Mesothelial cell of epicardium (in vitro differentiated cells): ENCODE results near the gene STK33. TPM values are rescaled to one million over a fixed set of nuclear protein-coding genes. Genes with fewer than 3 reads are reported as not detected.

Source experiments
- DNase-seq, 2 experiments: peaks; one replicate each; pipeline ENCODE4 v3.0.0; 2021; ENCODE audit warnings: low spot score in 2 of 2; ENCODE audit not compliant: unreplicated experiment in 2 of 2
- H3K27ac Mint-ChIP-seq: 2 replicates; pipeline ENCODE4 v1.8.0; 2021; ENCODE audit warnings: mixed read lengths
- H3K27me3 Mint-ChIP-seq: 2 replicates; pipeline ENCODE4 v1.8.0; 2021; ENCODE audit warnings: low read depth, mixed read lengths
- H3K36me3 Mint-ChIP-seq: 2 replicates; pipeline ENCODE4 v1.8.0; 2021; ENCODE audit warnings: mixed read lengths
- H3K4me1 Mint-ChIP-seq: 2 replicates; pipeline ENCODE4 v1.8.0; 2021; ENCODE audit warnings: mixed read lengths
- H3K4me3 Mint-ChIP-seq: 2 replicates; pipeline ENCODE4 v1.8.0; 2021; ENCODE audit warnings: mild to moderate bottlenecking, moderate library complexity, mixed read lengths
- H3K9me3 Mint-ChIP-seq: 2 replicates; pipeline ENCODE4 v1.8.0; 2021; ENCODE audit warnings: mixed read lengths
- total RNA-seq: library from RNA; stranded (reverse); gene quantifications from 3 replicates; pipeline ENCODE4 v1.2.1, GENCODE V29; 2021
- TF ChIP-seq, protein P1 (sequence below): fragments of 200-600 bp; sonication (generic); IDR thresholded peaks from one replicate; pipeline ENCODE4 v1.5.0; 2021; ENCODE audit warnings: antibody characterized with exemption; ENCODE audit not compliant: unreplicated experiment

STK33 gene
- total RNA-seq, 1 donor from 2014 or later = 12.2 TPM

DNA sequence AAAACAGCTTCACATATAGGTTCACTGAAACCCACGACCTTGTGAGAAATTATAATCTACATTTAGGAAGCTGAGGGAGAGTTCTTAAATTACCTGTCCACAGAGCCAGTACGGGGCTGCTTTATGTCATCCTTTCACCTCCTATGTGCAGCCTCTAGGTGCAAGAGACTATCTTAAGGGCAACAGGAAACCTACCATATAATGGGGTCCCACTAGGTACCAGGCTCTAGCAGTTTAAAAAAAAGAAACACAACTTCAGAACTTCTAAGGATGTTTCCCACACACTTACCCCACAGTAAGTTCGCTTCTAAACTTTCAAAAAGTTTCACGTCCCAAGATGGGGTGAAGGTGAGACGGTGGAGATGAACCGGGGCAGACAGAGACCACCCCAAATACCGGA lies 573 bp downstream of the STK33 start:
- H3K36me3 Mint-ChIP-seq = no peaks in the 10 kb centered on the region
- peaks cover 37% of the 10 kb centered on the region for H3K27me3 Mint-ChIP-seq
- H3K27ac Mint-ChIP-seq = no peak overlapping the region
- no peak for DNase-seq
- TF ChIP-seq, protein P1, sequence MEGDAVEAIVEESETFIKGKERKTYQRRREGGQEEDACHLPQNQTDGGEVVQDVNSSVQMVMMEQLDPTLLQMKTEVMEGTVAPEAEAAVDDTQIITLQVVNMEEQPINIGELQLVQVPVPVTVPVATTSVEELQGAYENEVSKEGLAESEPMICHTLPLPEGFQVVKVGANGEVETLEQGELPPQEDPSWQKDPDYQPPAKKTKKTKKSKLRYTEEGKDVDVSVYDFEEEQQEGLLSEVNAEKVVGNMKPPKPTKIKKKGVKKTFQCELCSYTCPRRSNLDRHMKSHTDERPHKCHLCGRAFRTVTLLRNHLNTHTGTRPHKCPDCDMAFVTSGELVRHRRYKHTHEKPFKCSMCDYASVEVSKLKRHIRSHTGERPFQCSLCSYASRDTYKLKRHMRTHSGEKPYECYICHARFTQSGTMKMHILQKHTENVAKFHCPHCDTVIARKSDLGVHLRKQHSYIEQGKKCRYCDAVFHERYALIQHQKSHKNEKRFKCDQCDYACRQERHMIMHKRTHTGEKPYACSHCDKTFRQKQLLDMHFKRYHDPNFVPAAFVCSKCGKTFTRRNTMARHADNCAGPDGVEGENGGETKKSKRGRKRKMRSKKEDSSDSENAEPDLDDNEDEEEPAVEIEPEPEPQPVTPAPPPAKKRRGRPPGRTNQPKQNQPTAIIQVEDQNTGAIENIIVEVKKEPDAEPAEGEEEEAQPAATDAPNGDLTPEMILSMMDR = no peak
- peaks cover 13% of the 10 kb centered on the region for H3K4me1 Mint-ChIP-seq
- no peaks in the 10 kb centered on the region for H3K9me3 Mint-ChIP-seq
- peak overlapping the region; percentile 77 for H3K4me3 Mint-ChIP-seq

DNA sequence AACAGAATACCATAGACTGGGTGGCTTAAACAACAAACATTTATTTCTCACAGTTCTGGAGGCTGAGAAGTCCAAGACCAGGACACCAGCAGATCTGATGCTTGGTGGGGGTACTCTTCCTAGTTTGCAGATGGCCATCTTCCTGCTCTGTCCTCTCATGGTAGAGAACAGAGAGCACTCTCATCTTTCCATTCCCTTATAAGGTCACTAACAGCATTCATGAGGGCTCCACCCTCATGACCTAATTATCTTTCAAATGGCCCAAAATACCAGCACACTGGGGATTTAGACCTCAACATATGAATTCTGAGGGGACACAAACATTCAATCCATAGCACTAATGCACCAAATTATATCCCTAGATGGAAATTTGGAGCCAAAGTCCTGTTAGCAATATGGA lies 6.1 kb downstream of the STK33 start:
- no peak for DNase-seq
- TF ChIP-seq, protein P1 = no peak
- H3K4me3 Mint-ChIP-seq = no peak overlapping the region
- peaks cover 6% of the 10 kb centered on the region for H3K4me1 Mint-ChIP-seq
- H3K9me3 Mint-ChIP-seq = peaks cover 4% of the 10 kb centered on the region
- no peaks in the 10 kb centered on the region for H3K36me3 Mint-ChIP-seq
- H3K27ac Mint-ChIP-seq = no peak overlapping the region
- H3K27me3 Mint-ChIP-seq = peaks cover 10% of the 10 kb centered on the region

DNA sequence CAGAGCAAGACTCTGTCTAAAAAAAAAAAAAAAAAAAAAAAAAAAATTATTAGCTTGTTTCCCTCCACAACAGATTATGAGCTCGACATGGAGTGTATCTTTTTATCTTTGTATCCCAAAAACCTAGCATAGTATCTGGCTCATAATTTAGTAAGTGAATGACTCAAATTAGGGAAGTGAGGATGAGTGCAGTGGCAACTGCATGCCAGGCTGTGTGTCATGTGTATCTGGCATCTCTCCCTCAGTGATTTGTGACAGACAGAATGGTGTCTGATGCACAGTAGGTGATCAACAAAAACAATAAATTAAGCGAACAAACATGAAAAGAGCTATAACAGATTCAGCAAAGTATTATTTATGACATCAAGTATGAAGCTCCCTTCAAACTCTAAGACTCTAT lies 7.2 kb downstream of the STK33 start:
- H3K4me1 Mint-ChIP-seq = peaks cover 6% of the 10 kb centered on the region
- H3K27ac Mint-ChIP-seq = no peak overlapping the region
- peaks cover 3% of the 10 kb centered on the region for H3K27me3 Mint-ChIP-seq
- no peak overlapping the region for H3K4me3 Mint-ChIP-seq
- TF ChIP-seq, protein P1 = no peak
- no peaks in the 10 kb centered on the region for H3K36me3 Mint-ChIP-seq
- peaks cover 4% of the 10 kb centered on the region for H3K9me3 Mint-ChIP-seq
- DNase-seq = no peak

DNA sequence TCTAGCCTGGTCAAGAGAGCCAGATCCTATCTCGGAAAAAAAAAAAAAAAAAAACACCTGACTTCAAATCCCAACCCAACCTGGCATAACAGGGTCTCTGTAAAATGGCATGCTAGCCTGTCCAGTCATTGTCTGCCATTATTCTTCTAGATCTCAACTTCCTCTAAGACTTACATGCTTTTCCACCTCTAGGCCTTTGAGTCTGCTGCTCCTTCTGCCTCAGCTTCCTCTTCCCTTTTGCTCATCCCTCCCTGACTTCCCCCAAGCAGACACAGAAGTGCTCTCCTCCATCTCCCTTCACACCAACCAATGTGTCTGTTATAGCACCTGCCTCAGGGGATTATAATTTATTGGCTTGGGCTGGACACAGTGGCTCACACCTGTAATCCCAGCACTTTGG lies 7.8 kb downstream of the STK33 start:
- H3K4me3 Mint-ChIP-seq = no peak overlapping the region
- H3K27me3 Mint-ChIP-seq = no peaks in the 10 kb centered on the region
- H3K4me1 Mint-ChIP-seq = peaks cover 4% of the 10 kb centered on the region
- H3K36me3 Mint-ChIP-seq = no peaks in the 10 kb centered on the region
- H3K27ac Mint-ChIP-seq = no peak overlapping the region
- DNase-seq = no peak
- peaks cover 4% of the 10 kb centered on the region for H3K9me3 Mint-ChIP-seq
- TF ChIP-seq, protein P1 = no peak

DNA sequence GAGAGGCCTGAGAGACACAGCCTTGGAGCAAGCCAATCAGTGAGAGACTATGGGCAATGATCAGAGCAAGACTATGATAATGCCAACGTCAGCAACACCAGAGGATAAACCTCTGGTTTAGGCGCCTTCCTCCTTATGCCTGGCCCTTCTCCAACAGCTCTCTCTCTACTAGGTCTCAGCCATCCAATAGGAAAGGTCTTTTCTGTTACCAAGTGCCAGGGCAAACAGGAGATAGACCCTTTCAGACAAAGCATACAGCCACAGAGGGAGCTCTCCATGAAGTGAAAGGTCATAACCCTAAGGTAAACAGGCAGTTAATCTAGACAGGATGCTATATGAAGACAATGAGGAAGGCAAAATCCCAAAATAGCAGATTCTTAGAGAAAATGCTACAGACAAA lies 9.5 kb downstream of the STK33 start:
- Mint-ChIP-seq H3K27me3 (no peaks in the 10 kb centered on the region), H3K9me3 (peaks cover 12% of the 10 kb centered on the region), H3K4me3 (no peak overlapping the region), H3K4me1 (peaks cover 4% of the 10 kb centered on the region), H3K36me3 (no peaks in the 10 kb centered on the region), H3K27ac (no peak overlapping the region)
- no peak for DNase-seq
- TF ChIP-seq, protein P1 = no peak

DNA sequence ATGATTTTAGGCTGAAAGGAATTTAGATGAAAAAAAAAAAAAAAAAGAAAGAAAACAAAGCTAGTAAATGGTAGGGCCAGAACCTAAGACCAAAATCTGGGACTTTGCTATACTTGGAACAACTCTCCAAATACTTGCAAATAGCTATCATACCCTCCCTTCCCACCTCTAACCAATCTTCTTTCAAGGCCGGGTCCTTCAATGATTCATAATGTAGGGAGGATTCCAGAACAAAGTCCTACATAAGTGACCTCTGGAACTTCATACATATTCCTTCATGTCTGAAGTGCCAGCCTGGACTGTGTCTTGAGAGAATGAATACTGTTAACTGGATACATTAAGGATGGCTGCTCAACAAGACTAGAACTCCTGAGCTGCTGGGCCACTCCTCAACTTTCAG lies 9.9 kb downstream of the STK33 start:
- no peak overlapping the region for H3K27ac Mint-ChIP-seq
- TF ChIP-seq, protein P1 = no peak
- no peak overlapping the region for H3K4me3 Mint-ChIP-seq
- no peaks in the 10 kb centered on the region for H3K27me3 Mint-ChIP-seq
- DNase-seq = no peak
- H3K4me1 Mint-ChIP-seq = peaks cover 4% of the 10 kb centered on the region
- peaks cover 15% of the 10 kb centered on the region for H3K9me3 Mint-ChIP-seq
- no peaks in the 10 kb centered on the region for H3K36me3 Mint-ChIP-seq
